AG08395 (cell line): ENCODE measurements around the gene SEC22B.
"Not testable (repeated sequence)": the region's sequence is repeated elsewhere in the genome, so short reads cannot be mapped to it uniquely, and the experiment has no call there.

ENCODE experiments used
- DNase-seq: peaks from one replicate; pipeline ENCODE4 v3.0.0; 2012; ENCODE audit warnings: mixed read lengths, low spot score

The SEC22B gene

DNA sequence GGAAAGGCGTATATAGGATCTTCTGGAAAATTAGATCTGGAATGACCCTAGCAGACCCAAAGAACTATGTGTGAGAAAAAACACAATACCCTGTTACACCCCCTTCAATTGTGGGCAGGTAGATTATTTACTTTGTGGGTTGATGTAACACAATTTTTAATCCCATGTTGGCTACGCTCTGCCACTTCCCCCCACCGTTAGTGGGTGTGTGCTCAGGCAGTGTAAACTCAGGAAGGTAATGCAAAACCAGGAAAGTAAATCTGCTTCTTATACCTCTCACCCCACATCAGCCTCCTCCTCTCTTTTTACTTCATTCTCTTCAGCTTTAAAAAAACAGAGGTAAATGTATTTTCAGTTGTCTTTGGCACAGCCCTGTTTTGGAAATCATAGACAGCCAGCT is 63.2 kb downstream of the SEC22B start:
- DNase-seq, result not testable (repeated sequence)

GRCh38 chr1:120112212-120112611 is 64.1 kb downstream of the SEC22B start:
- not testable (repeated sequence) for DNase-seq

DNA sequence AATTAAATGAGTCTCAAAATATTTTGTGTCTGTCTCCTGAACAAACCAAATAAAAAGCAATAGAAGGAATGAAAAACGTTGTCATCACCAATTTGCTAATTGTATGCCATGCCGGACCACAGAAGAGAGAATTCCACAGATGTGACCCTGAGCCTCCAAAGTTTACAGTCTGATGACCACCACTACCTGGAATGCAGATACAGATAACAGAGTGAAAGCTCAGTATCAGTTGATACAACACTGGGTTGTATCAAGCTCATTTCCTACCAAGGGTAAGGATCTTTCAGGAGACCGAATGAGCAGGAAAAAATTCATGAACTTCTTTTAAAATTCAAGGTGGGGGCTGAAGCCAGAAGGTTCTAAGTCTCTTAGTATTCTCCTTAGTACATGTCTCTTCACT is 64.5 kb downstream of the SEC22B start:
- DNase-seq, result not testable (repeated sequence)

GRCh38 chr1:120111008-120111407 is 65.3 kb downstream of the SEC22B start:
- not testable (repeated sequence) for DNase-seq

DNA sequence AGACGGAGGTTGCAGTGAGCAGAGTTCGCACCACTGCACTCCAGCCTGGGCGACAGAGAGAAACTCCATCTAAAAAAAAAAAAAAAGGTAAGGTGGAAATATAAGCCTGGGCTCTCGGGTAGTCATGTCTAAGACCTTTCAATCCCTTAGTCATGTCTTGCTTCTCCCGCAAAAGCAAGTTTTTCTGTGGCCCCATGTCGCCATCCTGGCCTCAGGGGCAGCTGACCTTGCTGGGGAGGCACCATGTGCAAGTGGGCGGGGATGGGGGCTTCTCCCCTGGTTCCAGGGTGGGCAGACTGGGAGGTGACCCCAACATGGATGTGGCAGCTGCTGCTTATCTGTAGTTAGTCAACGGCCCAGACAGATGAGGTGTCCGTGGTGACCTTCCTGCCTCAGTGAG is 66.7 kb downstream of the SEC22B start:
- not testable (repeated sequence) for DNase-seq

DNA sequence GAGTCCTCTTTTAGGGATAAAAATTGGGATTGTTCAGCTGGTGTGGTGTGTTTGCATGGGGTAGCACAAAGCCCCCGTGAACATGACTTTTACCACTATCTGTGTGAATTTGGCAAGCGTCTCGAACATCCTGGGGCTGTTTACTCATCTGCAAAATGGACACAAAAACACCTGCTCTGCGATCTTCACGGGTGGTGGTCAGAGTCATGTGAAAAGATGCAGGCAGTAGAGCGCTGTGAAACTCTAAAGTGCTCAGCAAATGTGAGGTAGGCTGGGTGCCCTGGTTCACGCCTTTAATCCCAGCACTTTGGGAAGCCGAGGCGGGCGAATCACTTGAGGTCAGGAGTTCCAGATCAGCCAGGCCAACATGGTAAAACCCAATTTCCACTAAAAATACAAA is 67.1 kb downstream of the SEC22B start:
- not testable (repeated sequence) for DNase-seq

DNA sequence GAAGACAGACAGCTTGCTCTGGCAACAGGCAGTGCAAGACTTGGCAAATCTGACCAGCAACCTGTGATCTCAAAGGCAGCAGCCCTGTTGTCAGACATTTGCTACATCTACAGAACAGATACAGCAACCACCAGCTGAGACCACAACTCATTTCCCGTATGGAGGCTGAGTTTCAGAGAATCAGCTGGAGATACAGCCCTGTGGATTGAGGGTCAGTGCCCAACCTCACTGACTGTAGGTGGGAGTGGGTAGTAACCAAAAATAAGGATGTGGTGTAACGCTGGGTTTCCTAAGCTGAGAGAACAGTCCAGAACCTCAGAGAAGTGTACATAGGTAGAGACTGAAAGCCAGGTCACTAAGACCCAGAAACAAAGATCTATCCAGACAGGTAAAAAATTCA is 71.0 kb downstream of the SEC22B start:
- DNase-seq, result not testable (repeated sequence)

GRCh38 chr1:120103768-120104167 is 72.6 kb downstream of the SEC22B start:
- not testable (repeated sequence) for DNase-seq

DNA sequence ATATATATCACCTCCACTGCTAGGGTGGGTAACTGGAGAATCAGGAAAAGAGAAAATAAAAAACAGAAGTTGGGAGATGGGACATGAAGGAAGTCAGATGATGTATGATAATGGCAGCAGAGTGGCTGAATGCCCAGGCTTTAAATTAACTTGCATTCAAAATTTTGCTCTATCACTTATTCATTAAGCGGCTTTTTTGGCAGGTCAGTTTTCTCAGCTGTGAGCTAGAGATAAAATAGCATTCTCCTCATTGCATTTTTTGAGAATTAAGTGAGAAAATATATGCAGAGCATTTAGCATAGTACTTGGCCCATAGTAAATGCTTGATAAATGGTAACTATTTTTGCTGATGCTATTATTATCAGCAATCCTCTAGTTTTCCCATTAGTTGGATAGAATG is 74.7 kb downstream of the SEC22B start:
- not testable (repeated sequence) for DNase-seq
